Adrenal gland (tissue), 12 donors: ENCODE data around the gene APOA1. TPM values are rescaled to one million over a fixed set of nuclear protein-coding genes. Genes with fewer than 3 reads are reported as not detected.
A peak's percentile ranks its signal among the peaks of the same experiment; 100 is the strongest.

ENCODE experiments used
- DNase-seq, 7 donors: peaks; one replicate each; pipeline ENCODE4 v3.0.0-alpha.2; 2019 to 2020
- H3K27ac ChIP-seq, 5 donors: fragments of 200-600 bp; sonication (generic) in 4 of 5; 1 replicate in 3 of 5; 2 replicates in 2 of 5; pipeline versions ENCODE4 v1.5.1 to v1.8.0; 2016 to 2020; ENCODE audit warnings: mild to moderate bottlenecking in 1 of 5
- H3K27me3 ChIP-seq: fragments of 200-600 bp; 2 replicates; pipeline ENCODE4 v1.8.0; 2021
- H3K36me3 ChIP-seq, 2 donors: fragments of 200-600 bp; replicated peaks in 1 of 2; 1 replicate in 1 of 2; 2 replicates in 1 of 2; pipeline versions ENCODE4 v1.5.1 to v1.8.0; 2018 to 2022
- H3K4me1 ChIP-seq, 2 donors: fragments of 200-600 bp; replicated peaks in 1 of 2; 1 replicate in 1 of 2; 2 replicates in 1 of 2; pipeline versions ENCODE4 v1.5.1 to v1.8.0; 2018 to 2021
- H3K4me3 ChIP-seq, 4 donors: fragments of 200-600 bp; sonication (generic) in 3 of 4; one replicate each; pipeline ENCODE4 v1.5.1; 2016 to 2018
- H3K9me3 ChIP-seq, 3 donors: fragments of 200-600 bp; sonication (generic) in 1 of 3; replicated peaks in 1 of 3; 1 replicate in 2 of 3; 2 replicates in 1 of 3; pipeline versions ENCODE4 v1.5.1 to v1.8.0; 2016 to 2021
- CTCF ChIP-seq, 6 experiments: fragments of 450-650 bp in 4 of 6; fragments of 200-600 bp in 2 of 6; sonication (generic) in 1 of 6; IDR thresholded peaks; 1 replicate in 5 of 6; 2 replicates in 1 of 6; pipeline versions ENCODE4 v1.5.1 to v1.8.0; 2016 to 2021; ENCODE audit warnings: antibody characterized with exemption in 6 of 6, mild to moderate bottlenecking in 2 of 6, moderate library complexity in 1 of 6
- POLR2A ChIP-seq, 2 donors: fragments of 450-650 bp; IDR thresholded peaks; one replicate each; pipeline ENCODE4 v1.6.1; 2017; ENCODE audit warnings: antibody characterized with exemption in 2 of 2, mild to moderate bottlenecking in 2 of 2, moderate library complexity in 1 of 2
- WGBS, 4 donors: extraction: QIAGEN DNeasy Blood & Tissue Kit in 2 of 4; methylation state at CpG; one replicate each; pipeline versions ENCODE4 v1.1.5 to v1.1.7; 2013 to 2017; 5-methylcytosine and 5-hydroxymethylcytosine counted together
- intact Hi-C, 2 donors: fragments of 100-400 bp; cut with DNase I; formaldehyde crosslinking; loops; one replicate each; pipeline versions ENCODE4 v1.14.1 to v1.15.0; 2022 to 2023
- polyA plus RNA-seq, 3 donors: library from polyadenylated mRNA; stranded (reverse); fragments of 200-250 nt in 2 of 3; fragments of 350-450 nt in 1 of 3; fragmentation: Illumina TruSeq in 1 of 3; extraction: RNeasy Lipid Tissue Mini Kit (QIAGEN cat#74804) in 1 of 3; gene quantifications; one replicate each; pipeline ENCODE4 v1.2.3, GENCODE V29; 2013 to 2014
- total RNA-seq, 9 donors: library from RNA; depleted of rRNA in 4 of 9; stranded (reverse); fragments of >200 nt in 4 of 9; fragments of 120-200 nt in 1 of 9; fragmentation: NEBNext Ultra II Directional in 1 of 9; extraction: Animal tissue kit (Norgen Biotek cat#: 25700) in 1 of 9; gene quantifications; one replicate each; pipeline versions ENCODE4 v1.1.0 to v1.2.4, GENCODE V29; 2013 to 2023
- donor health status: healthy with polysubstance abuse.
- donor health status: Bipolar disorder and iron deficiency.
- donor health status: DM: yes; HTN: yes; CAD: no.
- donor health status: DM: no; HTN: no; CAD: no.
- donor health status: DM: no; HTN: no; CAD: no.
- donor health status: DM: yes; HTN: yes; CAD: no.

APOA1 gene
- total and polyA plus RNA-seq, 12 donors: 0.28 to 691 (median 2.6) TPM; not detected in 4

- 94 to 100% (median 98%) methylated on average over 3 to 4 of the region's 4 CpGs for WGBS, 4 donors
- no peak for TF ChIP-seq POLR2A (IDR thresholded peaks at IDR 0.05)
- TF ChIP-seq CTCF (IDR thresholded peaks at IDR 0.05): no peak
- Histone ChIP-seq H3K4me3 (no peak overlapping the region), H3K4me1 (peaks cover 0 to 13% of the 10 kb centered on the region in 2 donors), H3K27me3 (no peaks in the 10 kb centered on the region), H3K36me3 (peaks cover 0 to 48% of the 10 kb centered on the region in 2 donors), H3K9me3 (no peaks in the 10 kb centered on the region), H3K27ac (no peak overlapping the region)
- intact Hi-C loops: no loop called here
- no peak for DNase-seq
Measured at GRCh38 chr11:116847612-116848011, 10.2 kb upstream of the APOA1 start.

- WGBS, 4 donors: 93 to 97% (median 96%) methylated on average over 4 of the region's 4 CpGs
- Histone ChIP-seq H3K9me3 (no peaks in the 10 kb centered on the region), H3K4me1 (no peaks in the 10 kb centered on the region), H3K27ac (no peak overlapping the region), H3K36me3 (peaks cover 0 to 48% of the 10 kb centered on the region in 2 donors), H3K4me3 (no peak overlapping the region), H3K27me3 (no peaks in the 10 kb centered on the region)
- TF ChIP-seq CTCF (IDR thresholded peaks at IDR 0.05) (no peak), POLR2A (IDR thresholded peaks at IDR 0.05) (no peak)
- no peak for DNase-seq
- intact Hi-C loops: no loop called here
Measured at GRCh38 chr11:116844722-116845121, 7.3 kb upstream of the APOA1 start.

- no peak overlapping the region for H3K4me3 ChIP-seq
- H3K36me3 ChIP-seq: peaks cover 0 to 44% of the 10 kb centered on the region in 2 donors
- no peak for TF ChIP-seq POLR2A (IDR thresholded peaks at IDR 0.05)
- no peak for TF ChIP-seq CTCF (IDR thresholded peaks at IDR 0.05)
- no peak for DNase-seq
- intact Hi-C loops: no loop called here
- no peaks in the 10 kb centered on the region for H3K9me3 ChIP-seq
- H3K4me1 ChIP-seq: no peaks in the 10 kb centered on the region
- peak overlapping the region in 1 of 5 donors; percentile 1 for H3K27ac ChIP-seq
- H3K27me3 ChIP-seq: no peaks in the 10 kb centered on the region
- WGBS, 4 donors: 92 to 100% (median 97%) methylated on average over 5 to 9 of the region's 9 CpGs
Measured at GRCh38 chr11:116843661-116844060, 6.2 kb upstream of the APOA1 start.

- peaks cover 0 to 39% of the 10 kb centered on the region in 2 donors for H3K36me3 ChIP-seq
- H3K9me3 ChIP-seq: no peaks in the 10 kb centered on the region
- no peak overlapping the region for H3K4me3 ChIP-seq
- peak overlapping the region in 1 of 5 donors; percentile 10 for H3K27ac ChIP-seq
- H3K4me1 ChIP-seq: no peaks in the 10 kb centered on the region
- TF ChIP-seq CTCF (IDR thresholded peaks at IDR 0.05): no peak
- no peak for TF ChIP-seq POLR2A (IDR thresholded peaks at IDR 0.05)
- H3K27me3 ChIP-seq: no peaks in the 10 kb centered on the region
- WGBS, 4 donors: 78 to 92% (median 85%) methylated on average over 3 to 4 of the region's 4 CpGs
- intact Hi-C loops: no loop called here
- DNase-seq: no peak
Measured at GRCh38 chr11:116842909-116843308, 5.5 kb upstream of the APOA1 start.
